C4-2B (cell line): ENCODE data around the gene EEF1A2.

ENCODE experiments used
- H3K27ac ChIP-seq: fragments of 450-650 bp; 2 replicates; pipeline ENCODE4 v1.5.1; 2017
- ZFX ChIP-seq: fragments of 450-650 bp; IDR thresholded peaks from 2 replicates; pipeline ENCODE4 v1.6.1; 2017
- TF ChIP-seq, protein P1 (sequence below): fragments of 450-650 bp; conservative IDR thresholded peaks from 2 replicates; pipeline ENCODE4 v1.5.1; 2017; ENCODE audit warnings: mild to moderate bottlenecking

The EEF1A2 gene

DNA sequence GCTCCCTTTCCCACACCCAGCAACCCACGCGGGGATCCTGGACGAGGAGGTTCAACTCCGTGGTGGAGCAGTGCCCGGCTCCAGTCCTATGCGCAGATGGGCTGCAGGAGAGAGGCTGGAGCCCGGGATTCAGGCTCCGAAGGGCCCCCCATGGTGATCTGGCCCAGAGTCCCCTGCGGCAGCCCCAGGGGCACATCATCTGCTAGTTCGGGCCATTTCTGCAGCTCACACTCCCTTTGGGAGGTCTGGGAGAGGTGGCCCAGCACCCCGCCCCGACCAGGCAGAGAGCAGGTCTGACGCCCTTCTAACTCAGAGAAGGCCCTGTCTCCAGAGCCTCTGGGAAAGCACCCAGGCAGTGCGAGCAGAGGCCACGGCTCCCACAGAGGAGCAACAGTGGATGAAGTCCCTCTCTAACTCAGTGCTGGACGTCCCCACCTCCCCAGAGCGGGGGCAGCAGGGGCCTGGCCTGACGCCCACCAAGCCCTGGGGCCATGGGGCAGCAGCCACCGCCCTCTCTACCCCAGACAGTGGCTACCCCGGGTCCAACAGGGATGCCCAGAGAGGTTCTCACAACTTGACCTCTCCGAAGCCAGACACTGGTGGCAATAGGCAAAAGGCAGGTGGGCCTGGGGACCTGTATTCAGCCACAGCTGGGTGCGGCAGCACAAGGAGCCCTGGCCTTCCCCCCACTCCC is 29.7 kb downstream of the EEF1A2 start:
- TF ChIP-seq, protein P1, sequence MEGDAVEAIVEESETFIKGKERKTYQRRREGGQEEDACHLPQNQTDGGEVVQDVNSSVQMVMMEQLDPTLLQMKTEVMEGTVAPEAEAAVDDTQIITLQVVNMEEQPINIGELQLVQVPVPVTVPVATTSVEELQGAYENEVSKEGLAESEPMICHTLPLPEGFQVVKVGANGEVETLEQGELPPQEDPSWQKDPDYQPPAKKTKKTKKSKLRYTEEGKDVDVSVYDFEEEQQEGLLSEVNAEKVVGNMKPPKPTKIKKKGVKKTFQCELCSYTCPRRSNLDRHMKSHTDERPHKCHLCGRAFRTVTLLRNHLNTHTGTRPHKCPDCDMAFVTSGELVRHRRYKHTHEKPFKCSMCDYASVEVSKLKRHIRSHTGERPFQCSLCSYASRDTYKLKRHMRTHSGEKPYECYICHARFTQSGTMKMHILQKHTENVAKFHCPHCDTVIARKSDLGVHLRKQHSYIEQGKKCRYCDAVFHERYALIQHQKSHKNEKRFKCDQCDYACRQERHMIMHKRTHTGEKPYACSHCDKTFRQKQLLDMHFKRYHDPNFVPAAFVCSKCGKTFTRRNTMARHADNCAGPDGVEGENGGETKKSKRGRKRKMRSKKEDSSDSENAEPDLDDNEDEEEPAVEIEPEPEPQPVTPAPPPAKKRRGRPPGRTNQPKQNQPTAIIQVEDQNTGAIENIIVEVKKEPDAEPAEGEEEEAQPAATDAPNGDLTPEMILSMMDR, result no peak
- TF ChIP-seq ZFX, result no peak

DNA sequence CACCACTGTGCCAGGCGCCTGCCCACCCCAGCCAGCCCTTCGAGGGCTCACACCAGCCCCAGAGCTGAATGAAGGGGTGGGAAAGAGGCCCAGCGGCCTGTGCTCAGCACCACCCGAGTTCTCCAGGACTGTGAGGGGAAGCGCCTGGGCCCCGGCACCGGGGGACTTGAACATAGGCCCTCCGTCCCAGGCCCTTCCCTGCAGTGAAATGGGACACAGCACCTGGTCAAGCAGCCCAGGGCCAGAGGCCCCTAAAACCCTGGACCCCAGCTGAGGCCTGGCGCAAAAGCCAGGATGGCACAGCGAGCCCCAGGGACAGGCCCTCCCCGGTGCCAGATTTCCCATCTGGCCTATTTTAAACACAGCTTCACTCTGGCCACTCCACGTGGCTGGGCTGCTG is 30.5 kb downstream of the EEF1A2 start:
- H3K27ac ChIP-seq, result no peak overlapping the region
- TF ChIP-seq ZFX, result no peak
- TF ChIP-seq, protein P1, result no peak

More for the DNA sequence above, 29.7 kb downstream of the EEF1A2 start:
- no peak overlapping the region for H3K27ac ChIP-seq

DNA sequence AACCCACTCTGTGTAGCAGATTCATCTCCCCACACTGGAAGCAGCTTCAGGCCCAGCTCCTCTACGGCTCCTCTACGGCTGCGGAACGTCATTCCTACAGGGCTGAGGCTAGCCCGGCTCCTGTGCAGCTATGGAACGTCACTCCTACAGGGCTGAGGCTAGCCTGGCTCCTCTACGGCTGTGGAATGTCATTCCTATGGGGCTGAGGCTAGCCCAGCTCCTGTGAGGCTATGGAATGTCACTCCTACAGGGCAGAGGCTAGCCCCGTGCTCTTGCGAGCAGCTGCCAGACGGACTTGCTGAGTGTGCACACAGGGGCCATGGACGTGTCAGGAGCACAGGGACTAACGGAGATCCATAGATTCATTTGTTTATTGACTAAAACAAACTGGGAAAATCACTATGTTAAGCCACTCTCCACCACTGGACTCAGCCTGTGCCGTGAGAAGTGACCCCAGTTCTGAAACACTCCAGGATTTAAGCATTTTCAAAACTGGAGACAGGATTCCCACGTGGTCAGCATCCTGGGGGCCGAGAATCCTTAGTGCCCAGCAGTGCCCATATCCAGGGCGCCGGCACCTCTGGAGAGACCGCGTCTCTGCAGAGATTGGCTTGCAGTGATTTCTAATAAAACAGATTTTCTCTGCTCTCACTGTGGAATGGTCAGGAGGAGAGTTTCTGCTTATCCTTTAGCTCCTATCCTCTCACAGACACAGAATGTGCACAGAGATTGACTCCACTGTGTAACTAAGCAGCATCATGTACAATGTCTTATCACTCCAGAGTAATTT is 31.4 kb downstream of the EEF1A2 start:
- TF ChIP-seq, protein P1, result no peak
- no peak for TF ChIP-seq ZFX
- no peak overlapping the region for H3K27ac ChIP-seq

DNA sequence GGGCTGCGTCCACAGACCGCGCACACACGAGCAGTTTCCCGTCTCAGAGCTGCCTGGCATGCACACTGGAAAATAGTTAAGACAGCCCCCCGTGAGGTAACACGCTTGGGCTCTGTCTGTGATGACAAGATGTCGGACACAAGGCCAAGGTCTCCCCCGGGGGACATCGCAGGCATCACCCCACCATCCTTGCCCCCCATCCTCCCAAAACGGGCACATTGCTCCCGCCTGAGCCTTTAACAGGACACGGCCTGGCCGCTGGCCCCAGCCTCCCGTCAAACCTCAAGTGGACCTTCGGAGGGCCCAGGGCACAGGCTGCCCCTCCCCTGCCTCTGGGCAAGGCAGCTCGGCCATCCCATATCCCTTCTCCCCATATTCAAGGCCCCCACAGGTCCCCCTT is 32.0 kb downstream of the EEF1A2 start:
- H3K27ac ChIP-seq, result peak overlapping the region; percentile 77
- TF ChIP-seq, protein P1, result no peak
- TF ChIP-seq ZFX, result no peak

DNA sequence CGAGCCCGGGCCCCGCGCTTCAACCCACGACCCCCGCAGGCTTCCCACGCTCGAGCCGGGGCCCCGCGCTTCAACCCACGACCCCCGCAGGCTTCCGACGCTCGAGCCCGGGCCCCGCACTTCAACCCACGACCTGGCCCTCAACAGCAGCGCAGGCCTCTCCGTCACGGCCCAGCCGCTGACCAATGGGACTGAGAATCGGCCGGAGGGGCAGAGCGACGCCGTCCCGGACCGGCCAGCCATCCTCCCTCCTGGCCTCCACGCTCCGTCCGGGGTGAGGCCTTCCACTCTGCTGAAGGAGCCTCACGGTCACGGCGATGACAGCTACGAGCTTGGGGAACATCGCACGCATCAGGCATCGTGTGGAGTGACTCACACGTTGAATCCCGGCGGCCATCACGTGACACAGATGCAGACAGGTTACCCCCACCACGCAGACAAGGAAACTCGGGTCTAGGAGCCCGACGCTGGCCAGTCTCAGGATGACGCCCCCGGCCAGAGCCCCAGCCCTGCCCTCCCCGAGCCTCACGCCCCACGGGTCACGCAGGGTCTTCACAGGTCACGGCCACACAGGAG is 32.5 kb downstream of the EEF1A2 start:
- H3K27ac ChIP-seq, result peak overlapping the region; percentile 77
- TF ChIP-seq, protein P1, result no peak
- TF ChIP-seq ZFX, result peak; percentile 64; the same call in 1 of the 2 replicates

DNA sequence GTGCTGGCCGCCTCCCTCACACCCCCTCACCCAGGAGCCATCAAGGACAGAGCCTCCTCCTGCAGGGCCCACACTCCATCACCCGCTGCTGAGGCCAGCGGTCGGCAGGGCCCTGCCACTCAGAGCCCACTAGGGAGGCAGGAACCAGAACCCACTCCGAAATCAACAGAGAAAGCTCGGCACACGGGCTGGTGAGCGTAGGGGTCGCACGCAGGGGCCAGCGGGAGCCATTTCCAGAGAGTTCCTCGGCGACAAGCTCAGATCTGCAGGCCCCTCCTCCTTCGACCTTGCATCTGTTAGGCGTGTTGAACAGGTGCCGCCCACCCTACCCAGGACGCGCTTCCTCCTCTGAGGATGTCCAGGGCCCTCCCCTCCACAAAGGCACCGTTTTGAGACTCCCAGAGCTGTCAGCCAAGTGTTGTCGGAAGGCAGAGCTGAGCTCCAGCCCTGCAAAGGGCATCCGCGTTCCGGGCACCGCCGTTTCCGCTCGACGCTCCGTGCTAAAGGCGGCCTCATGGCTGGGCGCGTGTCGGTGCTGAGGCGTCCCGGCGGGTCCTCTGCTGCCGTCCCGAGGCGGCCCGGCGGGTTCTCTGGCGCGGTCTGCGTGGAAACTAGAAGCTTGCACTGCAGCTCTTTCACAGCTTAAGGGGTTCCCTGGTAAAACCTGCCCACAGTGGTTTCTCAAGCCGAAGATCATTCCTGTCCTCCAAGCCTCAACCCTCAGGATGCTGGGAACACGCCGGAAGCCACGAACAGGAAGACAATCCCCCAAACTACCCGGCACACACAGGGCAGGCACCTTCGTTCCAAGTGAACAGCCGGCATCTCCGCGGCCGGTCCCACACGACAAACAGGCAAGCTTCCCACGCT is 33.3 kb downstream of the EEF1A2 start:
- peak overlapping the region; percentile 77 for H3K27ac ChIP-seq
- TF ChIP-seq, protein P1, result no peak
- TF ChIP-seq ZFX, result no peak
